Calu3 (cell line): Measurements from ENCODE around the gene COL8A1. TPM values are rescaled to one million over a fixed set of nuclear protein-coding genes. Genes with fewer than 3 reads are reported as not detected.
"Not testable (repeated sequence)": the region's sequence is repeated elsewhere in the genome, so short reads cannot be mapped to it uniquely, and the experiment has no call there.

Experiments used
- BruUV-seq: library from RNA; stranded (reverse); fragments of 400-500 nt; replicated peaks from 2 replicates; lab custom pipeline; 2021; lab: Mats Ljungman, UMichigan
- CTCF ChIA-PET: fragments of 300-600 bp; sonication (Branson Sonifier 250); formaldehyde crosslinking; loops from one replicate; lab custom pipeline; 2022; ENCODE audit warnings: antibody characterized with exemption; lab: Charles Lee
- DNase-seq: peaks from one replicate; pipeline ENCODE4 v3.0.0; 2022
- H3K27ac Mint-ChIP-seq: one replicate; pipeline ENCODE4 v1.8.0; 2022; ENCODE audit warnings: mixed read lengths; ENCODE audit not compliant: unreplicated experiment
- H3K27me3 Mint-ChIP-seq: one replicate; pipeline ENCODE4 v1.8.0; 2022; ENCODE audit warnings: mixed read lengths; ENCODE audit not compliant: unreplicated experiment
- H3K36me3 Mint-ChIP-seq: one replicate; pipeline ENCODE4 v1.8.0; 2022; ENCODE audit warnings: mild to moderate bottlenecking, moderate library complexity, mixed read lengths; ENCODE audit not compliant: insufficient read depth, unreplicated experiment
- H3K4me1 Mint-ChIP-seq: one replicate; pipeline ENCODE4 v1.8.0; 2022; ENCODE audit warnings: mild to moderate bottlenecking, low read depth, mixed read lengths; ENCODE audit not compliant: unreplicated experiment
- H3K4me3 Mint-ChIP-seq: one replicate; pipeline ENCODE4 v1.8.0; 2022; ENCODE audit warnings: mild to moderate bottlenecking, low read depth, moderate library complexity, mixed read lengths; ENCODE audit not compliant: unreplicated experiment
- H3K9me3 Mint-ChIP-seq: one replicate; pipeline ENCODE4 v1.8.0; 2022; ENCODE audit warnings: low read depth, mixed read lengths; ENCODE audit not compliant: unreplicated experiment
- intact Hi-C: fragments of 100-400 bp; cut with micrococcal nuclease; formaldehyde crosslinking; loops from one replicate; pipeline ENCODE4 v1.10.0; 2022; ENCODE audit not compliant: unreplicated experiment
- total RNA-seq: library from RNA; stranded (reverse); gene quantifications from 2 replicates; pipeline ENCODE4 v1.2.3, GENCODE V29; 2022
- TF ChIP-seq, protein P1 (sequence below): fragments of 200-600 bp; IDR thresholded peaks from one replicate; pipeline ENCODE4 v1.8.0; 2022; ENCODE audit warnings: antibody characterized with exemption; ENCODE audit not compliant: unreplicated experiment

Gene COL8A1
- total RNA-seq, 1 experiment from 2014 or later = 0.71 TPM

DNA sequence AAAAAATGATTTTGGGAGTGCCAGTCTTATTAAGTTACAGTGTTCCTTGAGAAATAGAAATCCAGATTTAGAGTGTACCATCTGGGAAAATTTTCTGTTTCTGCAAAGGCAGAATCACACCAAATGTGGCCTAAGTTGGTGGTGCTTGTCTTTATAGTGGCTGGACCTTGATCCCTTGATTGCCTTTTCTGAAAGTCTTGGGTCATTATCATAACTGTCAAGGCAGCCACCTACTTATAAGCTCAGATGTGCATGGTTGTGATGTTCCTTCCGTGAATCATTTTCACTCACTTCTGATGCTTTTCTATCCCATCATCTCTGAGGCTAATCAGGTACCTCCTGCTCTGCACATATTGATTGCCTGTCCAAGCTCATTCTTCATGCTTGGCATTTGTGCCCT lies 199.3 kb downstream of the COL8A1 start:
- Mint-ChIP-seq H3K4me3 (no peak overlapping the region), H3K9me3 (no peaks in the 10 kb centered on the region), H3K4me1 (peaks cover under 1% of the 10 kb centered on the region), H3K36me3 (no peaks in the 10 kb centered on the region), H3K27ac (no peak overlapping the region), H3K27me3 (no peaks in the 10 kb centered on the region)
- CTCF ChIA-PET = no interaction called here
- TF ChIP-seq, protein P1, sequence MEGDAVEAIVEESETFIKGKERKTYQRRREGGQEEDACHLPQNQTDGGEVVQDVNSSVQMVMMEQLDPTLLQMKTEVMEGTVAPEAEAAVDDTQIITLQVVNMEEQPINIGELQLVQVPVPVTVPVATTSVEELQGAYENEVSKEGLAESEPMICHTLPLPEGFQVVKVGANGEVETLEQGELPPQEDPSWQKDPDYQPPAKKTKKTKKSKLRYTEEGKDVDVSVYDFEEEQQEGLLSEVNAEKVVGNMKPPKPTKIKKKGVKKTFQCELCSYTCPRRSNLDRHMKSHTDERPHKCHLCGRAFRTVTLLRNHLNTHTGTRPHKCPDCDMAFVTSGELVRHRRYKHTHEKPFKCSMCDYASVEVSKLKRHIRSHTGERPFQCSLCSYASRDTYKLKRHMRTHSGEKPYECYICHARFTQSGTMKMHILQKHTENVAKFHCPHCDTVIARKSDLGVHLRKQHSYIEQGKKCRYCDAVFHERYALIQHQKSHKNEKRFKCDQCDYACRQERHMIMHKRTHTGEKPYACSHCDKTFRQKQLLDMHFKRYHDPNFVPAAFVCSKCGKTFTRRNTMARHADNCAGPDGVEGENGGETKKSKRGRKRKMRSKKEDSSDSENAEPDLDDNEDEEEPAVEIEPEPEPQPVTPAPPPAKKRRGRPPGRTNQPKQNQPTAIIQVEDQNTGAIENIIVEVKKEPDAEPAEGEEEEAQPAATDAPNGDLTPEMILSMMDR = no peak
- no TSS peak for BruUV-seq
- intact Hi-C loops = no loop called here
- DNase-seq = no peak

DNA sequence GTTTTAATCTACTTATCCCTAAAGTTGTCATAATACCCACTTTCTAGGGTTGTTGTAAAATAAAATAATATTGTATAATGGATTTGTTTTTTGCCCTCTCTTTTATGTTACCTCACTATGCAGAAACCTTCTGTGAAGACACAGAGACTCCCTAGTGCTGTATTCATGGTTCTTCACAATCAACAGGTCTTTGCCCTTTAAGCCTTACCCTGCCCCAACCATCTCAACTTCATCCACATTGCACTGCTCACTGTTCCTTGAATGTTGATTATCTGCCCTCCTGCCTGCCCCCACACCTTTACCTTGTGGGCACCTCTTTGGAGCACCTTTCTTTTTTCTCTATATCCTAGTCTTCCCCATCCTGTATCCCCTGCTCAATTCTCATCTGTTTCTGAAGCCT lies 200.4 kb downstream of the COL8A1 start:
- Mint-ChIP-seq H3K27me3 (no peaks in the 10 kb centered on the region), H3K4me3 (no peak overlapping the region), H3K9me3 (no peaks in the 10 kb centered on the region), H3K27ac (no peak overlapping the region), H3K36me3 (no peaks in the 10 kb centered on the region), H3K4me1 (peaks cover 7% of the 10 kb centered on the region)
- TF ChIP-seq, protein P1 = no peak
- no TSS peak for BruUV-seq
- no peak for DNase-seq
- intact Hi-C loops = no loop called here
- CTCF ChIA-PET = interaction anchor here (0.6 kb wide), 1 partner anchor 10 kb away, joined by 6 read pairs; no protein-coding TSS in a partner anchor

DNA sequence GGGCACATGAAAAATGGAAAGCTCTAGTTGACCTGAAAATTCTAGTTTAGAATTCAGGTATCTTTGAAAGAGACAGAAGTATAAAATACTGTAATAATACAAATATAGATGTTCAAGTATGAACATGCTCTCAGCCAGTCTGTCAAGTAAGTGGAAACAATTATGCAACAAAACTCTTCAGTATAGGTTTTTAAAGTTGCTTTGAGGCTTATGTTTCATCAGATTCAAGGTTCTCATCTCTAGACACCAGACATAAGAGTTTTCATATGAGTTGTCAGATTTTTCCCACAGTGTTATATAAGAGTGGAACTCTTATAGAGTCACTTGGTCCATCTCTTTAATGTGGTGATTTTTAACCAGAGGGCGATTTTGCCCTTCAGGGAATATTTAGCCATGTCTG lies 201.2 kb downstream of the COL8A1 start:
- Mint-ChIP-seq H3K27me3 (no peaks in the 10 kb centered on the region), H3K9me3 (no peaks in the 10 kb centered on the region), H3K36me3 (no peaks in the 10 kb centered on the region), H3K4me1 (peaks cover 7% of the 10 kb centered on the region), H3K4me3 (no peak overlapping the region), H3K27ac (no peak overlapping the region)
- CTCF ChIA-PET = no interaction called here
- BruUV-seq = no TSS peak
- TF ChIP-seq, protein P1 = no peak
- DNase-seq = no peak
- intact Hi-C loops = loop anchor here (5.0 to 10.0 kb wide), 4 partner anchors 113 to 245 kb away; no protein-coding TSS in a partner anchor

DNA sequence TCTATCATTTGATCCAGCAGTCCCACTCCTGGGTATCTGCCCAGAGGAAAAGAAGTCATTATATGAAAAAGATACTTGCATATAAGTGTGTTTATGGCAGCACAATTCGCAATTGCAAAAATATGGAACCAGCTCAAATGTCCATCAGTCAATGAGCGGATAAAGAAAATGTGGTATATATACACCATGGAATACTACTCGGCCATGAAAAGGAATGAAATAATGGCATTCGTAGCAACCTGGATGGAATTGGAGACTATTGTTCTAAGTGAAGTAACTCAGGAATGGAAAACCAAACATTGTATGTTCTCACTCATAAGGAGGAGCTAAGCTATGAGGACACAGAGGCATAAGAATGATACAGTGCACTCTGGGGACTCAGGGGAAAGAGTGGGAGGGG lies 203.6 kb downstream of the COL8A1 start:
- not testable (repeated sequence) for H3K36me3 Mint-ChIP-seq, DNase-seq, H3K27ac Mint-ChIP-seq, H3K4me3 Mint-ChIP-seq, BruUV-seq, H3K9me3 Mint-ChIP-seq, H3K27me3 Mint-ChIP-seq
- peaks cover 19% of the 10 kb centered on the region for H3K4me1 Mint-ChIP-seq
- intact Hi-C loops = loop anchor here (5.0 to 10.0 kb wide), 4 partner anchors 110 to 243 kb away; no protein-coding TSS in a partner anchor
- CTCF ChIA-PET = interaction anchor here (1.6 kb wide), 1 partner anchor 412 kb away, joined by 8 read pairs; no protein-coding TSS in a partner anchor
